DND-41 (cell line): ENCODE measurements around the gene SLC25A42.

Experiments used
- ATAC-seq: fragments of 200-7000 bp; cut with Tn5 transposase; 3 replicates; pipeline ENCODE4 v1.9.1; 2021; ENCODE audit warnings: low read depth; ENCODE audit not compliant: insufficient read depth
- DNase-seq: peaks from one replicate; pipeline ENCODE4 v3.0.0-alpha.2; 2020
- H2AFZ ChIP-seq: 2 replicates; pipeline ENCODE4 v1.6.0; 2012; ENCODE audit warnings: low read depth, low read length
- H3K27ac ChIP-seq: 2 replicates; pipeline ENCODE4 v1.5.1; 2012; ENCODE audit warnings: low read length, inconsistent platforms
- H3K27me3 ChIP-seq: fragments of 200-600 bp; sonication (generic); 2 replicates; pipeline ENCODE4 v1.6.0; 2012; ENCODE audit warnings: low read length, mild to moderate bottlenecking, inconsistent platforms; ENCODE audit not compliant: insufficient read depth, poor library complexity
- H3K36me3 ChIP-seq: 2 replicates; pipeline ENCODE4 v1.5.1; 2012; ENCODE audit warnings: low read length, inconsistent platforms; ENCODE audit not compliant: insufficient read depth
- H3K4me1 ChIP-seq: 2 replicates; pipeline ENCODE4 v1.5.1; 2012; ENCODE audit warnings: mild to moderate bottlenecking, low read length; ENCODE audit not compliant: insufficient read depth
- H3K4me2 ChIP-seq: 2 replicates; pipeline ENCODE4 v1.6.0; 2012; ENCODE audit warnings: mild to moderate bottlenecking, moderate library complexity, low read length, inconsistent platforms; ENCODE audit not compliant: insufficient read depth
- H3K4me3 ChIP-seq, 2 experiments: fragments of 200-600 bp in 1 of 2; shearing (Covaris generic) in 1 of 2; 2 replicates each; pipeline ENCODE4 v1.5.1; 2012 to 2016; ENCODE audit warnings: inconsistent platforms in 2 of 2, low read length in 2 of 2, mild to moderate bottlenecking in 2 of 2, low read depth in 1 of 2, moderate library complexity in 1 of 2
- H3K79me2 ChIP-seq: 2 replicates; pipeline ENCODE4 v1.6.0; 2012; ENCODE audit warnings: low read length, inconsistent platforms; ENCODE audit not compliant: insufficient read depth
- H3K9ac ChIP-seq: 2 replicates; pipeline ENCODE4 v1.6.0; 2012; ENCODE audit warnings: low read depth, mild to moderate bottlenecking, inconsistent platforms, low read length, moderate library complexity
- H3K9me3 ChIP-seq: 2 replicates; pipeline ENCODE4 v1.5.1; 2012; ENCODE audit warnings: low read length, moderate library complexity, mild to moderate bottlenecking, inconsistent platforms; ENCODE audit not compliant: insufficient read depth, severe bottlenecking
- H4K20me1 ChIP-seq: 2 replicates; pipeline ENCODE4 v1.6.0; 2012; ENCODE audit warnings: low read length; ENCODE audit not compliant: insufficient read depth
- EZH2 ChIP-seq: IDR thresholded peaks from 3 replicates; pipeline ENCODE4 v1.6.1; 2012; ENCODE audit warnings: borderline replicate concordance, low read depth, mild to moderate bottlenecking, moderate library complexity, low read length, inconsistent platforms; ENCODE audit not compliant: severe bottlenecking
- TF ChIP-seq, protein P1 (sequence below): IDR thresholded peaks from 2 replicates; pipeline ENCODE4 v1.5.1; 2012; ENCODE audit warnings: borderline replicate concordance, low read length, moderate library complexity, mild to moderate bottlenecking; ENCODE audit not compliant: poor library complexity, severe bottlenecking; ENCODE audit errors: extremely low read depth

Gene SLC25A42

DNA sequence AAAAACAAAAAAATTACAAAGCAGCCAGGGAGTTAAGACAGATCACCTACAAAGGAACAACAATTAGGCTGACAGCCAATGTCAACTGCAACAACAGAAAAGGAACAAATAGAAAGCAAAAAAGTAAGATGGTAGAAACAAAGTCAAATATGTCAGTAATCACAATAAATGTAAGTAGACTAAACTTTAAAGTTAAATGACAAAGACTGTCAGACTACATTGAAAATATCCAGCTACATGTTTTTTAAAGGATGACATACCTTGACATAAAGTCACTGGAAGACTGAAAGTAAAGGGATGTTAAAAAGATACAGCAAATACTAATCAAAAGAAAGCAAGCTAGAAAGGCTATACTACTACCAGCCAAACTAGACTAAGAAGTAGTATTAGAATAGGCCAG lies 59.6 kb downstream of the SLC25A42 start:
- H3K4me1 ChIP-seq: no peaks in the 10 kb centered on the region
- H3K36me3 ChIP-seq: peaks cover 44% of the 10 kb centered on the region
- H2AFZ ChIP-seq: no peak overlapping the region
- no peak overlapping the region for H3K4me3 ChIP-seq
- DNase-seq: no peak
- H3K79me2 ChIP-seq: no peaks in the 10 kb centered on the region
- TF ChIP-seq EZH2: no peak
- TF ChIP-seq, protein P1, sequence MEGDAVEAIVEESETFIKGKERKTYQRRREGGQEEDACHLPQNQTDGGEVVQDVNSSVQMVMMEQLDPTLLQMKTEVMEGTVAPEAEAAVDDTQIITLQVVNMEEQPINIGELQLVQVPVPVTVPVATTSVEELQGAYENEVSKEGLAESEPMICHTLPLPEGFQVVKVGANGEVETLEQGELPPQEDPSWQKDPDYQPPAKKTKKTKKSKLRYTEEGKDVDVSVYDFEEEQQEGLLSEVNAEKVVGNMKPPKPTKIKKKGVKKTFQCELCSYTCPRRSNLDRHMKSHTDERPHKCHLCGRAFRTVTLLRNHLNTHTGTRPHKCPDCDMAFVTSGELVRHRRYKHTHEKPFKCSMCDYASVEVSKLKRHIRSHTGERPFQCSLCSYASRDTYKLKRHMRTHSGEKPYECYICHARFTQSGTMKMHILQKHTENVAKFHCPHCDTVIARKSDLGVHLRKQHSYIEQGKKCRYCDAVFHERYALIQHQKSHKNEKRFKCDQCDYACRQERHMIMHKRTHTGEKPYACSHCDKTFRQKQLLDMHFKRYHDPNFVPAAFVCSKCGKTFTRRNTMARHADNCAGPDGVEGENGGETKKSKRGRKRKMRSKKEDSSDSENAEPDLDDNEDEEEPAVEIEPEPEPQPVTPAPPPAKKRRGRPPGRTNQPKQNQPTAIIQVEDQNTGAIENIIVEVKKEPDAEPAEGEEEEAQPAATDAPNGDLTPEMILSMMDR: no peak
- ATAC-seq: no peak
- H3K4me2 ChIP-seq: no peak overlapping the region
- H3K9me3 ChIP-seq: peaks cover 10% of the 10 kb centered on the region
- no peak overlapping the region for H3K9ac ChIP-seq
- H3K27ac ChIP-seq: no peak overlapping the region
- H3K27me3 ChIP-seq: no peaks in the 10 kb centered on the region
- no peaks in the 10 kb centered on the region for H4K20me1 ChIP-seq

DNA sequence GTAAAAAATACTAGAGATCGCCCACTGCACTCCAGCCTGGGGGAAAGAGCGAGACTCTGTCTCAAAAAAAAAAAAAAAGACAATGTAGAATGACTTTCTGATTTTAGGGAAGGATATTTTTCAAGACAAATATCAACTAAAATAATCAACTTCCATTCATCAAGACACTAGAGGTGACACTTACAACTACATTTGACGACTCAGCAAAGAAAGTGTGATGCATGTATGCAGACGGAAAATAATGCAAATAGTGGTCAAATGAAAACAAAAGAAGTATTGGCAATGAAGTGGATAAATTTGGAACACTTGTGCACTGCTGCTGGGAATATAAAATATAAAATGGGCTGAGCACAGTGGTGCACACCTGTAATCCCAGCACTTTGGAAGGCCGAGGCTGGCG lies 62.3 kb downstream of the SLC25A42 start:
- no peak overlapping the region for H2AFZ ChIP-seq
- H3K36me3 ChIP-seq: peaks cover 27% of the 10 kb centered on the region
- no peaks in the 10 kb centered on the region for H4K20me1 ChIP-seq
- no peak overlapping the region for H3K4me3 ChIP-seq
- no peaks in the 10 kb centered on the region for H3K27me3 ChIP-seq
- H3K9me3 ChIP-seq: peaks cover 10% of the 10 kb centered on the region
- no peak for DNase-seq
- H3K79me2 ChIP-seq: no peaks in the 10 kb centered on the region
- no peak overlapping the region for H3K4me2 ChIP-seq
- H3K4me1 ChIP-seq: no peaks in the 10 kb centered on the region
- ATAC-seq: no peak
- H3K9ac ChIP-seq: no peak overlapping the region
- TF ChIP-seq, protein P1: no peak
- TF ChIP-seq EZH2: no peak
- H3K27ac ChIP-seq: no peak overlapping the region

DNA sequence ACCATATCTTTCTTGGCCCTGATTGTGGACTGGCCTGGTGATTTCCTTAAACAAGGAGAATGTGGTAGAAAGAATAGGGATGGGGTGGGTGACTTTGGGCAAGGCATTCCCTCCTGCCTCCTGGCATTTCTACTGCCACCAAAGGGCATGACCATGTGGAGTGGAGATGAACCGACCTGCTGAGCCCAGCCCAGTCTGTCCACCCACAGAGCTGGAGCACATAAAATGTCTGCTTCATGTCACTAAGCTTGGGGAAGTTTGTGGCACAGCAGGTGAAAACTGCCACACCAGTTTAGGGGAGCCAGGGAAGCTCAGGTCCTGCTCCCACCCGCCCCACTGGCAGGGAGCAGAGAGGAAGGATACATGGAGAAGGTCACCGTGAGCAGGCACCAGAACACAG lies 68.2 kb downstream of the SLC25A42 start:
- TF ChIP-seq, protein P1: no peak
- no peak for TF ChIP-seq EZH2
- Histone ChIP-seq H3K36me3 (peaks cover 19% of the 10 kb centered on the region), H3K4me1 (peaks cover 2% of the 10 kb centered on the region), H2AFZ (no peak overlapping the region), H3K9me3 (peaks cover 7% of the 10 kb centered on the region), H3K79me2 (peaks cover 11% of the 10 kb centered on the region), H3K4me2 (no peak overlapping the region), H3K4me3 (no peak overlapping the region), H3K9ac (no peak overlapping the region), H3K27me3 (no peaks in the 10 kb centered on the region), H4K20me1 (peaks cover 6% of the 10 kb centered on the region; the same call in 1 of the 2 replicates), H3K27ac (no peak overlapping the region)
- ATAC-seq (no peak), DNase-seq (no peak)

DNA sequence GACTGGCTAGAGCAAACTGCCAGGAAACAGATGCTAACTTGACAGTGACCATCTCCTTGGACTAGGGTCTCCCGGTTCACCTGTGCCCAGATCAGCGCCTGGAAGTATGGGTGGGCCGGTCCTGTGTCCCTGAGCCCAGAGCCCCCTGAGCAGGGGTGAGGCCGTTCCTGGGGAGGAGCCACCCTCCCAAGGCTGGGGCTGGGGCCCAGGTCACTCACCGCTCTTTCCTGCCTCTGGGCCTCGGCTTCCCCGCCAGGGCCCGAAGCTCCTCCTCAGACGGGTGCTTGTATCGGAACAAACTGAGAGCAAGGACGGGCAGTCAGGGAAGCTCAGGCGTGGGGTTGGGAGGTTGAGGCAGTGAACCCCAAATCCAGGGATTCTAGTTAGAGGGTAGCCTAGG lies 69.1 kb downstream of the SLC25A42 start:
- no peak for DNase-seq
- no peak overlapping the region for H3K4me3 ChIP-seq
- TF ChIP-seq, protein P1: no peak
- no peak for TF ChIP-seq EZH2
- no peak overlapping the region for H3K27ac ChIP-seq
- no peak for ATAC-seq
- peaks cover 19% of the 10 kb centered on the region for H3K36me3 ChIP-seq
- peaks cover 11% of the 10 kb centered on the region for H3K4me1 ChIP-seq
- H3K27me3 ChIP-seq: no peaks in the 10 kb centered on the region
- H2AFZ ChIP-seq: no peak overlapping the region
- peaks cover 20% of the 10 kb centered on the region for H3K79me2 ChIP-seq
- no peak overlapping the region for H3K4me2 ChIP-seq
- H3K9ac ChIP-seq: no peak overlapping the region
- peaks cover 6% of the 10 kb centered on the region; the same call in 1 of the 2 replicates for H4K20me1 ChIP-seq
- H3K9me3 ChIP-seq: peaks cover 7% of the 10 kb centered on the region
